Measurements from ENCODE around the gene DRC1.
A peak's percentile ranks its signal among the peaks of the same experiment; 100 is the strongest.
"Not testable (repeated sequence)": the region's sequence is repeated elsewhere in the genome, so short reads cannot be mapped to it uniquely, and the experiment has no call there.

Gene DRC1

DNA sequence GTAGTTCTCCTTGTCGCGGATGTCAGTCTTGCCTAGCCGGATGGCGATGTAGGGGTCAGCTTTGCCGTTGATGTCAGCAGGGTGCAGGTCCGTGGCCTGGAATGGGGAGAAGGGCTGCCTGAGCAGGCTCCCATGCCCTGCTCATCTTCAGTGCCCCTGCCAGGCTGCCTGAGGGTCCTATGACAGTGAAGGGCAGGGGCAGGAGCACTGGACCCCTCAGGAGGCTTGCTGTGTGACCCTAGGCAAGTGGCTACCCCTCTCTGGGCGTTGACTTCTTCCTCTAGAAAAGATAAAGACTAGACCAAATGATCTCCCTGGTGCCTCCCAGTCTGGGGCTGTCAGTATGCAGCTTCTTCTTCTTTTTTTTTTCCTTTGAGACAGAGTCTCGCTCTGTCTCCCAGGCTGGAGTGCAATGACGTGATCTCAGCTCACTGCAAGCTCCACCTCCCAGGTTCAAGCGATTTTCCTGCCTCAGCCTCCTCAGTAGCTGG is 64.3 kb downstream of the DRC1 start:
- no peak overlapping the region for H3K4me3 ChIP-seq
- H3K9me3 ChIP-seq (ENCODE audit: low read depth, low read length), result no peaks in the 10 kb centered on the region
- no peak for TF ChIP-seq EZH2 (IDR thresholded peaks at IDR 0.05)
- no peak for TF ChIP-seq FOXP2 (optimal IDR thresholded peaks at IDR 0.05; ENCODE audit: control extremely low read depth, extremely low read length, insufficient read depth)
- TF ChIP-seq POLR2AphosphoS5 (IDR thresholded peaks at IDR 0.05; ENCODE audit: borderline replicate concordance, low read depth, low read length), result no peak
- no peak overlapping the region for H3K9ac ChIP-seq (ENCODE audit: insufficient read length)
- H3K36me3 ChIP-seq (ENCODE audit: insufficient read depth, low read length), result no peaks in the 10 kb centered on the region
- H3K27ac ChIP-seq, result no peak overlapping the region
- no peak for DNase-seq (ENCODE audit: low read depth, low spot score)

DNA sequence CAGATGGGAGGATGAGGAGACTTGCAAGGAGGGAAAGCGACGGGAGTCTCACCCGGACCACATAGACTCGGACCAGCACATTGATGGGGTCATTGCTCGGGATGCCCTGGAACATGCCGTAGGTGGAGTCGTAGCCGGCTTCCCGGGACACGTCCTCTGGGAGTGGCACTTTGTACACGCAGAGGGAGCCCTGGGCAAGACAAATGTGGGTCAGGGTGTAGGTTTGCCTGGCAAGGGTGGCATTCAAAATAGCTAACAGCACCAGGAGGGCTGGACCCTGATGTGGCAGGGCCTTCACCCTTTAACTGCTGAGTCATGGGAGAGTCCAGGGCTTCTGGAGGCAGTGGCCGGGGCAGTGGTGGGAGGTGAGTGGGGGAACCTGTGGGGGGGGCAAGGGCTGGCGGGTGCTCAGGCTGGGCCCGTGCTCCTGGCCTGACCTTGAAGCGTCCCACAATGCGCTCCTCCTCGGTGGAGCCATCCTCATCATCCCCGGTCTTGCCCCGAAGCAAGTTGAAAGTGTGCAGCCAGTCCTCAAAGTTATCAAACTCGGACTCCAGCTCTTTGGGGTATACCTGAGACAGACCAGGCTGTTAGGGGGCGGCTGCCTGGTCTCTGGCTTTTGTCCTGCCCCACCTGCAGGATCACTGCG is 65.1 kb downstream of the DRC1 start:
- Histone ChIP-seq H3K27ac (no peak overlapping the region), H3K4me3 (no peak overlapping the region), H3K9me3 (ENCODE audit: low read depth, low read length) (no peaks in the 10 kb centered on the region), H3K36me3 (ENCODE audit: insufficient read depth, low read length) (no peaks in the 10 kb centered on the region), H3K9ac (ENCODE audit: insufficient read length) (no peak overlapping the region)
- DNase-seq (ENCODE audit: low read depth, low spot score), result no peak
- TF ChIP-seq FOXP2 (optimal IDR thresholded peaks at IDR 0.05; ENCODE audit: control extremely low read depth, extremely low read length, insufficient read depth), result no peak
- TF ChIP-seq EZH2 (IDR thresholded peaks at IDR 0.05), result no peak
- TF ChIP-seq POLR2AphosphoS5 (IDR thresholded peaks at IDR 0.05; ENCODE audit: borderline replicate concordance, low read depth, low read length), result no peak

DNA sequence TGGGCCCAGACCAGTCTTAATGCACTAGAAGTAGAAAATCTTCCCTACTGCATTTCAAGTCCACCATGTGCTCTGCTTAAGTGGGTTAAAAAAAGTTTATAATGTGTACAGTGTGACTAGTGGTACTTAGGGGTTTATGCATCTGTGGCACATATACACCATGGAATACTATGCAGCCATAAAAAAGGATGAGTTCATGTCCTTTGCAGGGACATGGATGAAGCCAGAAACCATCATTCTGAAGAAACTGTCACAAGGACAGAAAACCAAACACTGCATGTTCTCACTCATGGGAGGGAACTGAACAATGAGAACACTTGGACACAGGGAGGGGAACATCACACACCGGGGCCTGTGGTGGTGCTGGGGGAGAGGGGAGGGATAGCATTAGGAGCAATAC is 66.8 kb downstream of the DRC1 start:
- H3K4me3 ChIP-seq; H3K36me3 ChIP-seq (ENCODE audit: insufficient read depth, low read length); H3K9ac ChIP-seq (ENCODE audit: insufficient read length); H3K9me3 ChIP-seq (ENCODE audit: low read depth, low read length); H3K27ac ChIP-seq; DNase-seq (ENCODE audit: low read depth, low spot score): not testable (repeated sequence)

DNA sequence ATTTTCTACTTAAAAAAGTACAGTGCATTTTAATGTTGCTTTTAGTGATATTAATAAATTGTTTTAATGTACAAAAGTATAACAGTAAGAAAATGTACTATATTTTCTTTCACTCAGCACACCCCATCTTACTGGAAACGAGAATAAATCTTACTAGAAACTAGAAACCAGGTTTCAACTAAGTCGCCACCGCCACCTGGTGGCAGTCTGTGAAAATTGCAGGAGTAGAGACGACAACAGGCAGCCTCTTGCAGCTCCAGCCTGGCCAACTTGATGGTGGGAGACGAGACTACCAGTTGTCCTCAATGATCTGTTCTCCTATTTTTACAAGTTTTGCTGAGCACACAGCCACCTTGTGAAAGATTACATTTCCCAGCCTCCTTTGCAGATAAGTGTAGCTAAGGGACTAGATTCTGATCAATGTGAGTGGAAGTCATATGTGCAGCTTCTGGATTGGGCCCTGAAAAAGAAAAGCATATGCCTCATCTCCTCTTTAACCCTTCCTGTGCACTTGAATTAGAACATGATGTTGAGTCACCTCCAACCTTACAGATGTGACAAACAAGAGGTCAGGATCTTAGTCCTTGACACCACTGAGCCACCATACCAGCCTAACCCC is 67.5 kb downstream of the DRC1 start:
- H3K9ac ChIP-seq (ENCODE audit: insufficient read length), result no peak overlapping the region
- H3K4me3 ChIP-seq, result no peak overlapping the region
- no peak for TF ChIP-seq FOXP2 (optimal IDR thresholded peaks at IDR 0.05; ENCODE audit: control extremely low read depth, extremely low read length, insufficient read depth)
- TF ChIP-seq POLR2AphosphoS5 (IDR thresholded peaks at IDR 0.05; ENCODE audit: borderline replicate concordance, low read depth, low read length), result no peak
- no peak for TF ChIP-seq EZH2 (IDR thresholded peaks at IDR 0.05)
- H3K36me3 ChIP-seq (ENCODE audit: insufficient read depth, low read length), result no peaks in the 10 kb centered on the region
- DNase-seq (ENCODE audit: low read depth, low spot score), result peak; percentile 70
- H3K9me3 ChIP-seq (ENCODE audit: low read depth, low read length), result no peaks in the 10 kb centered on the region
- no peak overlapping the region for H3K27ac ChIP-seq

DNA sequence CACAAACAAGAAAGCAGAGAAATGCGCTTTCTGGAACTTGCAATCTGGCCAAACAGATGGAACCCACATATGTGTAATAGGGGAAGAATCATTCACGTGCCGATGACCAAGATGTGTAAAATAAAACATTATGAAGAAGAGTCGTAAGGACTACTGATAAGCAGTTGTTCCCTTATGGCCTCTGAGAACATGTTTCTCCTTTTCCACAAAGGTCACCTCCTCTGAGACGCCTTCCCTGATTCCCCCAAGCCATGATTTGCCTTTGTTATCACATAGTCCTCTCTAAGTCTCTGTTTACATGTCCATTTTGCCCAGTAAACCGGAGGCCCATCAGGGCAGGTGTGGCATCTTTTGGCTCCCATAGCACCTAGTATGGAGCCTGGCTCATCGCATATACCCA is 68.2 kb downstream of the DRC1 start:
- H3K9me3 ChIP-seq (ENCODE audit: low read depth, low read length), result no peaks in the 10 kb centered on the region
- DNase-seq (ENCODE audit: low read depth, low spot score), result no peak
- no peak overlapping the region for H3K4me3 ChIP-seq
- no peak for TF ChIP-seq POLR2AphosphoS5 (IDR thresholded peaks at IDR 0.05; ENCODE audit: borderline replicate concordance, low read depth, low read length)
- TF ChIP-seq FOXP2 (optimal IDR thresholded peaks at IDR 0.05; ENCODE audit: control extremely low read depth, extremely low read length, insufficient read depth), result no peak
- TF ChIP-seq EZH2 (IDR thresholded peaks at IDR 0.05), result no peak
- H3K27ac ChIP-seq, result no peak overlapping the region
- H3K9ac ChIP-seq (ENCODE audit: insufficient read length), result no peak overlapping the region
- H3K36me3 ChIP-seq (ENCODE audit: insufficient read depth, low read length), result no peaks in the 10 kb centered on the region

DNA sequence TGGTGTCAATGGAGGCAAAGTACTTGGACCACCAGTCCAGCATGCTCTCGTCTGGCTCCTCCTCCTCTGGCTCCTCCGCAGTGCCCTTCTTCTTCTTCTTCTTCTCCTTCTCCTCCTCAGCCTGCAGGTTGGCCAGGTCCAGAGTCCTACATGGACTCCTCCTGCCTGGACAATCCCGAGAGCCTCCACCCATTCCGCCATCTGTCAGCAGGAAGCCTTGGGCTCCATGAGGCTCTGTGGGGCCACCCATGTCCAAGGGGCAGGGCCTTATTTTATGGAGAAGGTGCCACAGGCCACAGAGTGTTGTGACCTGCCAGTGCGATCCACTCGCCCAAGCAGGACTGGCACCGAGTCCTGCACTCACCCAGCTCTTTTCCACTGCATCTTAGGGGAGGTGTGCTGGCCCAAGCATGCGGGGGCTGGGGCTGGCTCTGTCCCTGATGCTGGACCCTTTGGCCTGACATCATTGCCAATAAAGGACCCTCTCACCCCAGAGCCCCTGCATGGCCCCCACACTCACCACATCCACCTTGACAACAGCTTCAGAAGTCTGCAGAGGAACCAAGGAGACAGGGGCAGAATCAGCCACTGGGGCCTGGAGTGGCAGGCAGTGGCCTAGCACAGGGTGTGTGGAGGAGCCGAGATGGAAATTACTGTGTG is 69.0 kb downstream of the DRC1 start:
- TF ChIP-seq POLR2AphosphoS5 (IDR thresholded peaks at IDR 0.05; ENCODE audit: borderline replicate concordance, low read depth, low read length), result no peak
- no peak for TF ChIP-seq FOXP2 (optimal IDR thresholded peaks at IDR 0.05; ENCODE audit: control extremely low read depth, extremely low read length, insufficient read depth)
- TF ChIP-seq EZH2 (IDR thresholded peaks at IDR 0.05), result no peak

DNA sequence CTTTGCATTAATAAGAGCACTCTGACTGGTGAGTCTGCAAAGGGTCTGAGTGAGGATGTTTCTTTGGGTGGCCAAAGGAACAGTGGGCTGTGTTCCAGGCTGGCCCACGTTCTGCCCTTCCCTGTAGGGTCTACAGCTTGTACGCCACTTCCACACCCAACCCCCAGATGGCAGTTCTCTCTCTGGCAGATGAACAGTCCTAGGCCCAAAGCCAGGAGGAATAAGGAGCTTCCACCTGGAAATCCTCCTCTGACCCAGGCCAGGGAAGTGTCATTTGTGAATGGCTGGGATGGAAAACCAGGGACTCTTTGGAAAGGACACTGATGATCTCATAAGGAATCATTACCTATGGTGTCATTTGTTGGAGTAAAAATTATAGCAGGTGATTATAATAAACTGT is 69.6 kb downstream of the DRC1 start:
- Histone ChIP-seq H3K9me3 (ENCODE audit: low read depth, low read length) (no peaks in the 10 kb centered on the region), H3K4me3 (no peak overlapping the region), H3K36me3 (ENCODE audit: insufficient read depth, low read length) (no peaks in the 10 kb centered on the region), H3K9ac (ENCODE audit: insufficient read length) (no peak overlapping the region), H3K27ac (no peak overlapping the region)
- DNase-seq (ENCODE audit: low read depth, low spot score), result no peak
- TF ChIP-seq POLR2AphosphoS5 (IDR thresholded peaks at IDR 0.05; ENCODE audit: borderline replicate concordance, low read depth, low read length) (no peak), FOXP2 (optimal IDR thresholded peaks at IDR 0.05; ENCODE audit: control extremely low read depth, extremely low read length, insufficient read depth) (no peak), EZH2 (IDR thresholded peaks at IDR 0.05) (no peak)

More for the DNA sequence above, 69.0 kb downstream of the DRC1 start:
- Histone ChIP-seq H3K36me3 (ENCODE audit: insufficient read depth, low read length) (no peaks in the 10 kb centered on the region), H3K9me3 (ENCODE audit: low read depth, low read length) (no peaks in the 10 kb centered on the region), H3K4me3 (no peak overlapping the region), H3K27ac (no peak overlapping the region), H3K9ac (ENCODE audit: insufficient read length) (no peak overlapping the region)
- DNase-seq (ENCODE audit: low read depth, low spot score), result no peak

DNA sequence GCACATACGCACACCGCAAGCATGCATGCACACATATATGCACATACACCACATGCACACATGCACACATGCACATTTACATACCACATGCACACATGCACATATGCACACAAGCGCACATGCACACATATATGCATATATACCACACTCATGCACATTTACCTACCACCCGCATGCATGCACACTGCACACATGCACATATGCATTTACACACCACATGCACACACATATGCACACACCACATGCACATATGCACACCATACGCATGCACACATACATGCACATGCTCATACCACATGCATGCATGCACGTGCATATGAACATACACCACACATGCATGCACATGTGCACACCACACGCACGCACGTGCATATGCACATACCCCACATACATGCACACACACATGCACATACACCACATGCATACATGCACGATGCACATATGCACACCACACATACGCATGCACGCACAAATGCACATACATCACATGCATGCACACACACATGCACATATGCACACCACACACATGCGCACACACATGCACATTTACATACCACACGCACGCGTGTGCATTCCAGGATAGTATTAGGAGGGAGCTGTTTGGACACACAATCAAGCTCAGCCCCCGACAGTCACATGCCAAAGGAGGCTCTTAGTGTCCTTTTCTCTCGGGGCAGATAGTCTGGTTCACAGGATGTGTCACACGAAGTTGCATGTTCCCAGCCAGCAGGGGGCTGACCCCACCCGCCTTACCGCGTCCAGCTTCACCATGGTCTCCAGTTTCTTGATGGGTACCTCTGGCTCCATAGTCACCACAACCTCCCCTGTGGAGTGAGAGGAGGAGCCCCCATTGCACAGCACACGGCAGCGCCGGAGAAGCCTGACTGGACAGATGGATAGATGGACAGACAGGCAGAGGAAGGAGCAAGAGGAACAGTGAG is 70.3 kb downstream of the DRC1 start:
- H3K9ac ChIP-seq (ENCODE audit: insufficient read length), result no peak overlapping the region
- no peak overlapping the region for H3K4me3 ChIP-seq
- DNase-seq (ENCODE audit: low read depth, low spot score), result no peak
- H3K9me3 ChIP-seq (ENCODE audit: low read depth, low read length), result no peaks in the 10 kb centered on the region
- TF ChIP-seq FOXP2 (optimal IDR thresholded peaks at IDR 0.05; ENCODE audit: control extremely low read depth, extremely low read length, insufficient read depth), result no peak
- no peak for TF ChIP-seq POLR2AphosphoS5 (IDR thresholded peaks at IDR 0.05; ENCODE audit: borderline replicate concordance, low read depth, low read length)
- no peaks in the 10 kb centered on the region for H3K36me3 ChIP-seq (ENCODE audit: insufficient read depth, low read length)
- H3K27ac ChIP-seq, result no peak overlapping the region

Data from SK-N-MC (cell line).